ENCODE results near the gene CFAP45. TPM values are rescaled to one million over a fixed set of nuclear protein-coding genes. Genes with fewer than 3 reads are reported as not detected.

The CFAP45 gene
- total and polyA plus RNA-seq, 8 donors = 0.16 to 1.5 (median 0.44) TPM; not detected in 2

GRCh38 chr1:159939678-159940002 lies 39.7 kb upstream of the CFAP45 start:
- ATAC-seq (no peak), DNase-seq (no peak), FAIRE-seq (no peak)
- no peak for TF ChIP-seq CTCF (IDR thresholded peaks at IDR 0.05)
- H3K9me3 ChIP-seq = no peaks in the 10 kb centered on the region
- 60 to 64% methylated on average over 3 of the region's 3 CpGs for whole genome bisulfite sequencing, 2 donors
- no peak overlapping the region for H3K27ac ChIP-seq
- H3K27me3 ChIP-seq = no peaks in the 10 kb centered on the region
- no peaks in the 10 kb centered on the region for H3K36me3 ChIP-seq
- no peaks in the 10 kb centered on the region for H3K4me1 ChIP-seq
- no peak overlapping the region for H3K4me3 ChIP-seq
- intact Hi-C loops (cut with DNase I) = loop anchor here in 1 of 3 donors (5.0 kb wide), 1 partner anchor 63 kb away; no protein-coding TSS in a partner anchor

- intact Hi-C loops (cut with DNase I) = loop anchor here in 1 of 3 donors (5.0 kb wide), 1 partner anchor 63 kb away; no protein-coding TSS in a partner anchor
- Histone ChIP-seq H3K27me3 (no peaks in the 10 kb centered on the region), H3K9me3 (no peaks in the 10 kb centered on the region), H3K36me3 (no peaks in the 10 kb centered on the region), H3K4me3 (no peak overlapping the region), H3K27ac (no peak overlapping the region), H3K4me1 (no peaks in the 10 kb centered on the region)
- no peak for TF ChIP-seq CTCF (IDR thresholded peaks at IDR 0.05)
- FAIRE-seq = no peak
- DNase-seq = no peak
- ATAC-seq = no peak
- WGBS, 2 donors = 73 to 82% methylated on average over 6 of the region's 6 CpGs
Measured at GRCh38 chr1:159938905-159939677, 39.1 kb upstream of the CFAP45 start.

- no peak for DNase-seq
- WGBS, 2 donors = 57 to 66% methylated on average over 7 of the region's 7 CpGs
- no peak for TF ChIP-seq CTCF (IDR thresholded peaks at IDR 0.05)
- Histone ChIP-seq H3K27me3 (no peaks in the 10 kb centered on the region), H3K4me1 (no peaks in the 10 kb centered on the region), H3K9me3 (no peaks in the 10 kb centered on the region), H3K4me3 (no peak overlapping the region), H3K36me3 (no peaks in the 10 kb centered on the region), H3K27ac (no peak overlapping the region)
- FAIRE-seq = no peak
- intact Hi-C loops (cut with DNase I) = loop anchor here in 1 of 3 donors (5.0 kb wide), 1 partner anchor 64 kb away; no protein-coding TSS in a partner anchor
- no peak for ATAC-seq
Measured at GRCh38 chr1:159938211-159938852, 38.4 kb upstream of the CFAP45 start.

- no peak for FAIRE-seq
- intact Hi-C loops (cut with DNase I) = loop anchor here in 2 of 3 donors (2.0 to 5.0 kb wide), 2 partner anchors 65 to 70 kb away; no protein-coding TSS in a partner anchor
- WGBS, 2 donors = 52 to 53% methylated on average over 4 of the region's 4 CpGs
Measured at GRCh38 chr1:159937054-159937750, 37.2 kb upstream of the CFAP45 start.

More at GRCh38 chr1:159937054-159937750, 37.2 kb upstream of the CFAP45 start:
- Histone ChIP-seq H3K36me3 (no peaks in the 10 kb centered on the region), H3K27ac (no peak overlapping the region), H3K4me1 (no peaks in the 10 kb centered on the region), H3K4me3 (no peak overlapping the region), H3K27me3 (no peaks in the 10 kb centered on the region), H3K9me3 (no peaks in the 10 kb centered on the region)
- TF ChIP-seq CTCF (IDR thresholded peaks at IDR 0.05) = no peak
- peak in 1 of 6 donors; percentile 50 for DNase-seq
- no peak for ATAC-seq
